Measurements from ENCODE around the gene CYLD.

The CYLD gene

GRCh38 chr16:50741225-50741780 is 583 bp upstream of the CYLD start:
- no peak for DNase-seq

- DNase-seq, result peak in 1 of 4 experiments; percentile 36
Observed at GRCh38 chr16:50742576-50743200, 802 bp downstream of the CYLD start.

- DNase-seq, result no peak
Observed at GRCh38 chr16:50743581-50744225, 1.8 kb downstream of the CYLD start.

- DNase-seq, result no peak
Observed at GRCh38 chr16:50744881-50745280, 3.0 kb downstream of the CYLD start.

GRCh38 chr16:50745940-50746339 is 4.1 kb downstream of the CYLD start:
- no peak for DNase-seq

GRCh38 chr16:50747207-50747956 is 5.5 kb downstream of the CYLD start:
- no peak for DNase-seq

GRCh38 chr16:50751528-50751927 is 9.6 kb downstream of the CYLD start:
- DNase-seq, result no peak

- DNase-seq, result no peak
Observed at GRCh38 chr16:50752471-50753235, 10.8 kb downstream of the CYLD start.

- DNase-seq, result no peak
Observed at GRCh38 chr16:50756473-50756872, 14.6 kb downstream of the CYLD start.

- DNase-seq, result no peak
Observed at GRCh38 chr16:50761267-50761666, 19.4 kb downstream of the CYLD start.

- no peak for DNase-seq
Observed at GRCh38 chr16:50762241-50762640, 20.4 kb downstream of the CYLD start.

- DNase-seq, result no peak
Observed at GRCh38 chr16:50763211-50763610, 21.3 kb downstream of the CYLD start.

GRCh38 chr16:50765260-50765659 is 23.4 kb downstream of the CYLD start:
- DNase-seq, result no peak

GRCh38 chr16:50765861-50766260 is 24.0 kb downstream of the CYLD start:
- no peak for DNase-seq

- no peak for DNase-seq
Observed at GRCh38 chr16:50767197-50767596, 25.3 kb downstream of the CYLD start.

GRCh38 chr16:50771366-50771765 is 29.5 kb downstream of the CYLD start:
- no peak for DNase-seq

- DNase-seq, result no peak
Observed at GRCh38 chr16:50774405-50774804, 32.5 kb downstream of the CYLD start.

GRCh38 chr16:50774960-50775359 is 33.1 kb downstream of the CYLD start:
- DNase-seq, result no peak

- no peak for DNase-seq
Observed at GRCh38 chr16:50776037-50776436, 34.2 kb downstream of the CYLD start.

- no peak for DNase-seq
Observed at GRCh38 chr16:50778284-50779163, 36.6 kb downstream of the CYLD start.

GRCh38 chr16:50781043-50781442 is 39.2 kb downstream of the CYLD start:
- no peak for DNase-seq

GRCh38 chr16:50781518-50781917 is 39.6 kb downstream of the CYLD start:
- DNase-seq, result no peak
